T-cell (primary cell): ENCODE measurements around the gene IL36A. TPM values are rescaled to one million over a fixed set of nuclear protein-coding genes. Genes with fewer than 3 reads are reported as not detected.

Experiments
- ATAC-seq, 4 experiments: fragments of 200-7000 bp in 3 of 4; fragments of 150-1000 bp in 1 of 4; cut with Tn5 transposase; replicated peaks in 1 of 4; 1 replicate in 3 of 4; 2 replicates in 1 of 4; pipeline ENCODE4 v1.10.0; 2021; ENCODE audit warnings: moderate library complexity in 3 of 4, mild to moderate bottlenecking in 2 of 4, moderate number of reproducible peaks in 1 of 4
- CTCF ChIA-PET, 2 donors: fragments of 300-600 bp; sonication (Branson Sonifier 250); formaldehyde crosslinking; loops; one replicate each; lab custom pipeline; 2022; ENCODE audit warnings: antibody characterized with exemption in 2 of 2; lab: Charles Lee
- POLR2A ChIA-PET, 2 donors: fragments of 300-600 bp; sonication (Branson Sonifier 250); formaldehyde crosslinking; loops; one replicate each; lab custom pipeline; 2022; ENCODE audit warnings: antibody characterized with exemption in 2 of 2; lab: Charles Lee
- DNase-seq, 35 experiments: peaks; one replicate each; pipeline versions ENCODE4 v3.0.0 to v3.0.0-alpha.2; 2013 to 2023
- H3K27ac ChIP-seq: one replicate; pipeline ENCODE4 v1.5.1; 2013; ENCODE audit warnings: low read length
- H3K27me3 ChIP-seq, 2 experiments: replicated peaks in 1 of 2; 1 replicate in 1 of 2; 2 replicates in 1 of 2; pipeline versions ENCODE4 v1.6.1 to v1.7.0; 2013; ENCODE audit warnings: low read length in 1 of 2, mixed read lengths in 1 of 2; ENCODE audit not compliant: control insufficient read depth in 2 of 2, insufficient read depth in 2 of 2; ENCODE audit errors: extremely low read depth in 1 of 2
- H3K36me3 ChIP-seq, 2 donors: 1 replicate in 1 of 2; 2 replicates in 1 of 2; pipeline versions ENCODE4 v1.6.1 to v1.7.0; 2013; ENCODE audit warnings: low read length in 1 of 2; ENCODE audit not compliant: control insufficient read depth in 2 of 2, insufficient read depth in 1 of 2; ENCODE audit errors: extremely low read depth in 1 of 2
- H3K4me1 ChIP-seq, 2 experiments: 1 replicate in 1 of 2; 2 replicates in 1 of 2; pipeline versions ENCODE4 v1.6.1 to v1.7.0; 2013; ENCODE audit warnings: low read length in 2 of 2, mixed read lengths in 1 of 2; ENCODE audit not compliant: insufficient read depth in 2 of 2, control insufficient read depth in 1 of 2; ENCODE audit errors: extremely low read depth in 1 of 2
- H3K4me3 ChIP-seq, 2 donors: 1 replicate in 1 of 2; 2 replicates in 1 of 2; pipeline versions ENCODE4 v1.5.1 to v1.7.0; 2013; ENCODE audit warnings: mild to moderate bottlenecking in 2 of 2, low read length in 1 of 2, moderate library complexity in 1 of 2; ENCODE audit not compliant: control insufficient read depth in 1 of 2; ENCODE audit errors: extremely low read depth in 1 of 2
- H3K9me3 ChIP-seq: 2 replicates; pipeline ENCODE4 v1.7.0; 2013
- H3K27ac Mint-ChIP-seq, 2 donors: one replicate each; pipeline ENCODE4 v1.8.0; 2020 to 2021; ENCODE audit warnings: mild to moderate bottlenecking in 2 of 2, mixed read lengths in 2 of 2
- H3K27me3 Mint-ChIP-seq, 2 donors: one replicate each; pipeline ENCODE4 v1.8.0; 2021 to 2022; ENCODE audit warnings: mixed read lengths in 2 of 2
- H3K36me3 Mint-ChIP-seq: one replicate; pipeline ENCODE4 v1.8.0; 2021; ENCODE audit warnings: mixed read lengths
- H3K4me1 Mint-ChIP-seq, 3 donors: one replicate each; pipeline ENCODE4 v1.8.0; 2020 to 2022; ENCODE audit warnings: mixed read lengths in 3 of 3, mild to moderate bottlenecking in 1 of 3
- H3K4me3 Mint-ChIP-seq, 3 donors: one replicate each; pipeline ENCODE4 v1.8.0; 2020 to 2022; ENCODE audit warnings: mild to moderate bottlenecking in 3 of 3, mixed read lengths in 3 of 3, moderate library complexity in 3 of 3
- H3K9me3 Mint-ChIP-seq, 3 donors: one replicate each; pipeline ENCODE4 v1.8.0; 2020 to 2022; ENCODE audit warnings: mixed read lengths in 3 of 3
- WGBS: methylation state at CpG from one replicate; pipeline ENCODE4 v1.1.5; 2013; ENCODE audit warnings: missing lambda C conversion rate; ENCODE audit not compliant: insufficient coverage; 5-methylcytosine and 5-hydroxymethylcytosine counted together
- total RNA-seq, 35 experiments: library from RNA in 6 of 35; stranded (reverse) in 6 of 35; fragments of 120-200 nt in 1 of 35; gene quantifications; one replicate each; pipeline versions ENCODE4 v1.2.1 to v1.2.4 and lab custom pipeline; 2013 to 2026

Gene IL36A
- total RNA-seq, 5 donors from 2014 or later (not counting 1 experiment from before 2014, with no cell fraction given), result 0.32 to 0.60 (median 0.58) TPM; not detected in 1

GRCh38 chr2:113039719-113040118 is 34.5 kb downstream of the IL36A start:
- WGBS, result 53% methylated on average over 3 of the region's 5 CpGs

GRCh38 chr2:113041871-113042270 is 36.6 kb downstream of the IL36A start:
- no peaks in the 10 kb centered on the region for H3K36me3 ChIP-seq
- no peaks in the 10 kb centered on the region for H3K9me3 Mint-ChIP-seq
- H3K27ac ChIP-seq, result no peak overlapping the region
- H3K4me3 ChIP-seq, result no peak overlapping the region
- ChIA-PET POLR2A (no interaction called here), CTCF (no interaction called here)
- no peaks in the 10 kb centered on the region for H3K27me3 ChIP-seq
- 38% methylated on average over 1 of the region's 5 CpGs for WGBS
- ATAC-seq, result no peak
- no peak overlapping the region for H3K4me3 Mint-ChIP-seq
- no peaks in the 10 kb centered on the region for H3K4me1 ChIP-seq
- no peaks in the 10 kb centered on the region for H3K36me3 Mint-ChIP-seq
- no peaks in the 10 kb centered on the region for H3K9me3 ChIP-seq
- H3K4me1 Mint-ChIP-seq, result peaks cover 0 to 6% (median 0%) of the 10 kb centered on the region in 3 donors
- no peak overlapping the region for H3K27ac Mint-ChIP-seq
- peaks cover 1 to 11% of the 10 kb centered on the region in 2 donors for H3K27me3 Mint-ChIP-seq
- peak in 1 of 35 experiments; percentile 8 for DNase-seq

More at GRCh38 chr2:113039719-113040118, 34.5 kb downstream of the IL36A start:
- no peak for ATAC-seq
- H3K9me3 Mint-ChIP-seq, result no peaks in the 10 kb centered on the region
- no peaks in the 10 kb centered on the region for H3K36me3 Mint-ChIP-seq
- no peak for DNase-seq
- H3K9me3 ChIP-seq, result no peaks in the 10 kb centered on the region
- peaks cover 0 to under 1% of the 10 kb centered on the region in 2 experiments for H3K27me3 ChIP-seq
- ChIA-PET POLR2A (no interaction called here), CTCF (no interaction called here)
- no peaks in the 10 kb centered on the region for H3K36me3 ChIP-seq
- peaks cover 4 to 9% of the 10 kb centered on the region in 2 donors for H3K27me3 Mint-ChIP-seq
- H3K4me3 Mint-ChIP-seq, result no peak overlapping the region
- H3K4me1 ChIP-seq, result no peaks in the 10 kb centered on the region
- H3K4me3 ChIP-seq, result no peak overlapping the region
- no peak overlapping the region for H3K27ac ChIP-seq
- no peak overlapping the region for H3K27ac Mint-ChIP-seq
- H3K4me1 Mint-ChIP-seq, result peaks cover 0 to 6% (median 0%) of the 10 kb centered on the region in 3 donors

- no peaks in the 10 kb centered on the region for H3K36me3 ChIP-seq
- ATAC-seq (no peak), DNase-seq (no peak)
- POLR2A ChIA-PET, result no interaction called here
- H3K36me3 Mint-ChIP-seq, result no peaks in the 10 kb centered on the region
- no CpG with 5 or more reads among the region's 5 CpGs for WGBS
- no peak overlapping the region for H3K4me3 ChIP-seq
- no peaks in the 10 kb centered on the region for H3K4me1 ChIP-seq
- no peaks in the 10 kb centered on the region for H3K9me3 Mint-ChIP-seq
- H3K27ac ChIP-seq, result no peak overlapping the region
- peaks cover 0 to 6% of the 10 kb centered on the region in 2 experiments for H3K27me3 ChIP-seq
- peaks cover 0 to 4% of the 10 kb centered on the region in 2 donors for H3K27me3 Mint-ChIP-seq
- H3K4me1 Mint-ChIP-seq, result no peaks in the 10 kb centered on the region
- CTCF ChIA-PET, result no interaction called here
- no peaks in the 10 kb centered on the region for H3K9me3 ChIP-seq
- no peak overlapping the region for H3K4me3 Mint-ChIP-seq
- no peak overlapping the region for H3K27ac Mint-ChIP-seq
Measured at GRCh38 chr2:113046465-113046864, 41.2 kb downstream of the IL36A start.

- CTCF ChIA-PET, result interaction anchor here (0.5 to 0.7 kb wide), 2 partner anchors 38 to 151 kb away, joined by 3 to 4 read pairs; no protein-coding TSS in a partner anchor
- H3K4me1 ChIP-seq, result no peaks in the 10 kb centered on the region
- H3K4me1 Mint-ChIP-seq, result no peaks in the 10 kb centered on the region
- H3K4me3 ChIP-seq, result no peak overlapping the region
- peaks cover 3% of the 10 kb centered on the region for H3K36me3 Mint-ChIP-seq
- no peak overlapping the region for H3K27ac ChIP-seq
- no peaks in the 10 kb centered on the region for H3K36me3 ChIP-seq
- H3K27ac Mint-ChIP-seq, result no peak overlapping the region
- WGBS, result 95% methylated on average over 35 of the region's 38 CpGs
- POLR2A ChIA-PET, result no interaction called here
- peaks cover 9 to 24% (median 14%) of the 10 kb centered on the region in 3 donors for H3K9me3 Mint-ChIP-seq
- peaks cover 0 to 4% of the 10 kb centered on the region in 2 donors for H3K27me3 Mint-ChIP-seq
- ATAC-seq, result no peak
- H3K4me3 Mint-ChIP-seq, result no peak overlapping the region
- H3K9me3 ChIP-seq, result no peaks in the 10 kb centered on the region
- DNase-seq, result peak in 1 of 35 experiments; percentile 2
- peaks cover 0 to 11% of the 10 kb centered on the region in 2 experiments for H3K27me3 ChIP-seq
Measured at GRCh38 chr2:113050921-113051895, 45.9 kb downstream of the IL36A start.

GRCh38 chr2:113052396-113052917 is 47.2 kb downstream of the IL36A start, which contains the start of gene IL36B:
IL36B (minus strand) TSS chr2:113052867.
- POLR2A ChIA-PET, result no interaction called here

GRCh38 chr2:113053666-113054065 is 48.4 kb downstream of the IL36A start:
- Mint-ChIP-seq H3K4me3 (no peak overlapping the region), H3K9me3 (peaks cover 9 to 27% (median 14%) of the 10 kb centered on the region in 3 donors), H3K27me3 (peaks cover 0 to 5% of the 10 kb centered on the region in 2 donors), H3K27ac (no peak overlapping the region), H3K36me3 (peaks cover 3% of the 10 kb centered on the region), H3K4me1 (no peaks in the 10 kb centered on the region)
- no peak overlapping the region for H3K4me3 ChIP-seq
- no peaks in the 10 kb centered on the region for H3K36me3 ChIP-seq
- H3K27ac ChIP-seq, result no peak overlapping the region
- 100% methylated on average over 1 of the region's 3 CpGs for WGBS
- no peaks in the 10 kb centered on the region for H3K9me3 ChIP-seq
- no peaks in the 10 kb centered on the region for H3K4me1 ChIP-seq
- POLR2A ChIA-PET, result no interaction called here
- ATAC-seq, result no peak
- peaks cover 0 to 11% of the 10 kb centered on the region in 2 experiments for H3K27me3 ChIP-seq
- DNase-seq, result no peak
- CTCF ChIA-PET, result interaction anchor here in 1 of 2 donors (1.5 kb wide), 1 partner anchor 26 kb away, joined by 3 read pairs; no protein-coding TSS in a partner anchor

More at GRCh38 chr2:113052396-113052917, 47.2 kb downstream of the IL36A start, which contains the start of gene IL36B:
- H3K27me3 Mint-ChIP-seq, result peaks cover 0 to 2% of the 10 kb centered on the region in 2 donors
- Histone ChIP-seq H3K27me3 (peaks cover 0 to 11% of the 10 kb centered on the region in 2 experiments), H3K4me1 (no peaks in the 10 kb centered on the region), H3K4me3 (no peak within 1 kb of the TSS), H3K9me3 (no peaks in the 10 kb centered on the region), H3K27ac (no peak within 1 kb of the TSS), H3K36me3 (no peaks in the 10 kb centered on the region)
- no peak within 1 kb of the TSS for H3K4me3 Mint-ChIP-seq
- ATAC-seq, result no peak
- no peak within 1 kb of the TSS for H3K27ac Mint-ChIP-seq
- peaks cover 9 to 27% (median 14%) of the 10 kb centered on the region in 3 donors for H3K9me3 Mint-ChIP-seq
- WGBS, result 100% methylated on average over 2 of the region's 6 CpGs
- H3K4me1 Mint-ChIP-seq, result no peaks in the 10 kb centered on the region
- no peak for DNase-seq
- peaks cover 3% of the 10 kb centered on the region for H3K36me3 Mint-ChIP-seq
- CTCF ChIA-PET, result interaction anchor here in 1 of 2 donors (1.5 kb wide), 1 partner anchor 28 kb away, joined by 3 read pairs; no protein-coding TSS in a partner anchor
